Measurements from ENCODE around the gene STX1A.
A peak's percentile ranks its signal among the peaks of the same experiment; 100 is the strongest.

Gene STX1A

DNA sequence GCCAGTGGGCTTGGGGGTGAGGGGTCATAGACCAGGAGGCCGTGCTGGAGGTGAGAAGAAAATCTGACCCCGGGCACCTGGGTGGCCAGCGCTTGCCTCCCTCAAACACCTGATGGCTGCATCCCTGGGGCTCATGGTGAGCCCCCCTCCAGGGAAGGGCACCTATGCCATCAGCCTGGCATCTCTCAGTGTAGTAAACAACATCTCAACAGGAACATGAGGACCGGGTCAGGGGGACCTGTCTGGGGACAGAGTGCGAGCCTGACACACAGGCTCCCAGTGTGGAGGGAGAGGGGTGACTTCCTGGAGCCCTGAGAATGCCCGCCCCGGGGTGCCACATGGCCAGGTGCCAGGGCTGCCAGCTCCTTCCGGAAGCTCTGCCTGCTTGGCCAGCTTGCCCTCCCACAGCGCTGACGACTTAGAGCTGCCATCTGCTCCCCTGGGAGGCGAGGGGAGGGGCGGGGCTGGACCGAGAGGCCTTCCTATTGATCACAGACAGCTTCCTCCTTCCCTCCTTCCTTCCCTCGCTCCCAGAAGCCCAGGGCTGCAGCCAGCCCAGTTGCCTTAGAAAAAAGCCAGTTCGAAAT, 12.3 kb downstream of the STX1A start:
- no peak for DNase-seq (ENCODE audit: low spot score)

DNA sequence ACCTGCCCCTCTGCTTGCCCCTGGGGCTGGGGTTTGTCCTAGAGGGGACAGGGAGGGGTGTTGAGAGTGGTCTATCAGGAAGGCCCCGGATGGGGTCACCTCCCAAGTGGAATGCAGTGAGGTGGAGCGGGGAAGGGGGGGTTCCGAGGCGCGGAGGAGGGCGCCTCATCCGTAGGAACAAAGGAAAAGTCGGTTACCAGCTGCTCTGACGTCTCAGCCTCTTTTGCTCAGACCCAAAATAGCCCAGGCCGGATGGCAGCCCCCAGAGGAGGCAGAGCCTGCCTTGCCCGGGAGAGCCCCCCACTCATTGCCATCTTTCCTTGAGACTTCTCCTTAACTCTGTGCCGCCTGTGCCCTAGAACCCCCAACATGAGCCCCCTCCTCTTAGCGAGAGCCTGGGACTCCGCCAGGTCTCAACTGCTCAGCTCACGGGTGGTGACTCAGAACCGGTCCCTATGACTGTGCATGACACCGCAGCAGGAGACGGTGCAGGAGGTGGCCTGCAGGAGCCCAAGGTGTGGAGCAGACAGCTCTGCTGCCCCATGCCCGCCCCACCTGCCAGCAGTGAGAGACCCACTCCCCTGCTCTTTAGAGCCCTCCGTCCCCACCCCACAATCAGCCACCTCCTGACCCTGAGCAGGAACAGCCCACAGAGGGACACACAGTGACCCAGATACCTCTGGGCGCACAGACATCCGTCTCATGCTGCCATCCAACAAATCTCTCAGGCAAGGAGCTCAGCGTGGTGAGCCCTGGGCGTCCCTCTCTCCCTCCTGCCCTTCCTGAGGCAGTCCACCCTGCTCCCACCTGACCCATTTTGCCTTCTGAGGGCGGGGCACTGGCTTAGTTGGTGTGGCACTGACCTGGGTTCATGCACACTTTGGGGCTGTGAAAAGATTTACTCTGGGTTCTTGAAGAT, 13.1 kb downstream of the STX1A start:
- DNase-seq (ENCODE audit: low spot score), result no peak

DNA sequence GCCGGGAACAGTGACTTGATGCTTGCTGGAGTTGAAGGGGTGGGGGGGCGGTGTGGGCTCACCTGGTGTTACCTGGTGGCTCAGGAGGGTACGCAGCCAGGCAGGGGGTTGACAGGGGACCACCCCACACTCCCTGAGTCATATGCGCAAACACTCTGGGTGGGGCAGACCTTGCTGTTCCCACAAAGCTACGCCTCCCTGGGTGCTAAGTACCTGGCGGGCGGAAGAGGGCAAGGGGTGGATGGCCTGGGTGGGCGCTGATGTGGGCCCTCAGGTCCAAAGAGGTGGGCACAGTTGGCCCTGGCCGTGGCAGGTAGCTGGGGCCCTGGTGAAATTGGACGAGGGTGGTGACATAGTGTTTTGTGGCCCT, 13.9 kb downstream of the STX1A start:
- DNase-seq (ENCODE audit: low spot score), result no peak

DNA sequence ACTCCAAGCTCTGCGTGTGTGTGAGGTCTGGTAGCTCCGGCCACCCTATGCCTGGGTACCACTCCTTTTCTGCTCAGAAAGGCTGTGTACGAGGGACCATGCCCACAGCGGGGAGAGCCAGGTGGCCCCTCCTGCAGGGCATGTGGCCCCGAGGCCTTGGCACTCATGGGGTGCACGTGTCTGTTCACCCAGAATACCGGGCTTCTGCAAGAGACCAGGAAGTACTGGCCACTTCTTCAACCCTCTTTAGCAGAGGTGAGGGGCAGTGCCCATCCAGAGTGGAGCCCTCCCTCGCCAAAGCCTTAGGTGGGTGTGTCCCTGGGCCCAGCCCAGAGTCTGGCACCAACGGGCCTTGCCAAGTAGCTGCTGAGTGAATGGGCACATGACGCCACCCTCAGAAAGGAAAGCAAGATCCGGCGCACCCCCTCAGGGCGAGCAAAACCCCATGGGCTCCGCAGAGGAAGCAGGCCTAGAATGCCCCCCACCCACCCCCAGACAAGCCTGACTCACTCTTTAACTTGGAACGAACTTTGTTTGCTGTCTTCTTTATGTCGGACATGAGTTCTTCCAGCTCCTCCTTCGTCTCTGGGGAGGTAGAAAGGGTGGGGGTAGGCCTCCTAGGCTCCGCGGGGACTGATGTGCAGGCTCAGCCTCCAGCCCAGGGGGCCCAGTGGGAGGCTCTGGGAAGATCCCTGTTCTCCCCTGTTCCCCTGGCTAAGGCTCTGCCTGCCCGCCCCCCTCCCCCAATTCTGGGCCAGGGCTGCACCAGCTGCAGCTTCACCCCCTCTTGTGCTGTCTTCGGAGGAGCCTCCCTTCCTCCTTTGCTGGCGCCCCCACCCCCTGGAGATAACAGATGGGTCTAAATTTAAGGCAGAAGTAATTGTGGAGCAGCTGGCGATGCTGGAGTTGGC, 14.6 kb downstream of the STX1A start:
- DNase-seq (ENCODE audit: low spot score), result no peak

DNA sequence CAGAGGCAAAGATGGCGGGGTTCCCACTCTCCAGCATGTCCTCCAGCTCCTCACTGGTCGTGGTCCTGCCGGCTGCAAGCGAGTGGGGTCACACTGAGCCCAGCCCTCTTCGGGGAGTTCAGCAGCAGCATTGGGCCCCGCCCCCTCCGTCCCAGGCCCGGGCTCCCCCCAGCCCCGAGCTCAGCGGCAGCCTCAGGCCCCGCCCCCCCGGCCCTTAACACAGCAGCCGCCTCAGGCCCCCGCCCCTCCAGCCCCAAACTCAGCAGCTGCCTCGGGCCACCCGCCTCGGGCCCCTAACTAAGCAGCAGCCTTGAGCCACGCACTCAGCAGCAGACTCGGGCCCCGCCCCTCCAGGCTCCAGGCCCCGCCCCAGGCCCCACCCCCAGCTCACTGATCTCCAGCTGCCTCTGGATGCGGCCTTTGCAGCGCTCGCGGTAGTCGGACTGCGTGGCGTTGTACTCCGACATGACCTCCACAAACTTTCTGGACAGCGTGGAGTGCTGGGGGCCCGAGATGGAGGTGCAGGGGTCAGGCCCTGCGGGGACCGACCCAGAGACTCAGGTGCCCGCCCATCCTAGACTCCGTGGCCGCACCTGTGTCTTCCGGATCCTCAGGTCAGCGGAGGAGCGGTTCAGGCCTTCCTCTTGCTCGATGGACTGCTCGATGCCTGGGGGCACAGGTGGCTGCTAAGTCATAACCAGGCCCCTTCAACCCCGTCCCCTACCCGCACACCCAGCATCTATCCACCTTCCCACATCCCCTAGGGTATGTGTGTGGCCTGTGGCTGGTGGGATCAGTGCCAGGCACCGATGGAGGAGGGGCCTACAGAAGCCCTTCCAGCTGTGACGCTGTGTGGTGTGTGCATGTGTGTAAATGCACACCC, 15.5 kb downstream of the STX1A start:
- DNase-seq (ENCODE audit: low spot score), result peak; percentile 58

DNA sequence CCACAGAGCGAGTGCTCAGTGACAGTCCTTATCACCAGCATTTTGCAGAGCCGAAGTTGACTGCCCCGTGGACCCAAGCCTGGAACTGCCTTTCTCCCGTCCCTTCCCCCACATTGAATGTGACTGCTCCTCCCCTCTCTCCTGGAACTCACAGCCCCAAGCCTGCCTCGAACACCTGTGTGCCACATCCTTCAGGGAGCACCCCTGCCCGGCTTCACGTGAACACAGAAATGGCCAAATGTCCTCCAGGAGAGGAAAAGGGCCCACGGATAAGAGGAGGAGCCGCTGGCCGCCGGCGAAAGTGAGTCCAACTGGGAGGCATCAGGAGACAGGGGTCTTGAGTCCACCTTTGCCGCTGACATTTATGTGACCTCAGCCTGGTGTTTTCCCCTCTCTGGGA, 16.2 kb downstream of the STX1A start:
- no peak for DNase-seq (ENCODE audit: low spot score)

DNA sequence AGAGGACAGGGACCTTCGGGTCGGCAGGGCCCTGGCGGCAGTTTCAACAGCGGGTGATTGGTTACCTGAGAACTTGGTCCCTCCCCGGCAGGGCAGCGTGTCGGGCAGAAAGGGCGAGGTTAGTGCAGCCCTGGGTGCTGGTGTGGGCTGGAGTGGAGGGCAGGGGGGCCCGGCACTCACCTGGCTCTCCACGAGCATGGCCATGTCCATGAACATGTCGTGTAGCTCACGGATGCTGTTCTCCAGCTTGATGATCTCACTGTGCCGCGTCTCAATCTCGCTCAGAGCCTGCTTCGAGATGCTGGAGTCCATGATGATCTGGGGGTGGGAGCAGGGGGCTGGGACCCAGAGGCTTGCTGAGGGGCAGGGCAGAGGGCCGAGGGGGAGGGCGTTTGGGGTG, 16.8 kb downstream of the STX1A start:
- no peak for DNase-seq (ENCODE audit: low spot score)

DNA sequence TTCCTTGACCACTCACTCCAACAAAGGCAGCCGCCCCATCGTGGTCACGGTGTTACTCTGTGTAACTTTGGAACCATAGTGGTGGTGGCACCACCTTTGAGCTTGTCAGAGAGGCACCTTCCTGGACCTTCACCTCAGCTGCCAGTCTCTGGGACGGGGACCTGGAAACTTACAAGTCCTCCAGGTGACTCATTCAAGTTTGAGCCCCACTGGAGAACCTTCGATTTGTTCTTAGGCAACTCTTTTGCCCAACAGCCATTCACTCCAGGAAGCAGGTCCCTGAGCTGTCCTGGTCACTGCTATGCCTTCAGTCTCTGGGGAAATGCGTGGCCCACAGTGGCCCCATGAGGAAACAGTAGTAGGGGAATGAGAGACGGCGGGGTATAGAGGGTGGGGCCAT, 17.2 kb downstream of the STX1A start:
- no peak for DNase-seq (ENCODE audit: low spot score)

DNA sequence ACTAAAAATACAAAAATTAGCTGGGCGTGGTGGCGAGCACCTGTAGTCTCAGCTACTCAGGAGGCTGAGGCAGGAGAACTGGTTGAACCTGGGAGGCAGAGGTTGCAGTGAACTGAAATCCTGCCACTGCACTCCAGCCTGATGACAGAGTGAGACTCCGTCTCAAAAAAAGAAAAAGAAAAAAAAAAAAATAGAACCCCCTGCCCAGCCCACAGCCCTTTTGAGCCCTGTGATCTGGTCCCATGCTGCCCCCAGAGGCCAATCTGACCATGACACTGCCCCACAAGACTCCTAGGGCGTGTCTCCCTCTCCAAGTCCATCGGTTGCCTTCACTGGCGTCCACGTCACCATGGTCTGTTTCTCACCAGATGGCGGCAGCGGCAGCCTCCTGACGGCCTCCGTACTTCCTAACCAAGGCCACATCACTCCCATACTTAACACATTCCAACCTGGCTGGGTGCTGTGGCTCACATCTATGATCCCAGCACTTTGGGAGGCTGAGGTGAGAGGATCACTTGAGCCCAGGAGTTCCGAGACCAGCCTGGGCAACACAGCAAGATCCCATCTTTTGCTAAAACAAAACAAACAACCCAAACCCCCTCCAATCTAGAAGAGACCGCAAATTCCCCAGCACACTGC, 18.0 kb downstream of the STX1A start:
- DNase-seq (ENCODE audit: low spot score), result peak; percentile 74

DNA sequence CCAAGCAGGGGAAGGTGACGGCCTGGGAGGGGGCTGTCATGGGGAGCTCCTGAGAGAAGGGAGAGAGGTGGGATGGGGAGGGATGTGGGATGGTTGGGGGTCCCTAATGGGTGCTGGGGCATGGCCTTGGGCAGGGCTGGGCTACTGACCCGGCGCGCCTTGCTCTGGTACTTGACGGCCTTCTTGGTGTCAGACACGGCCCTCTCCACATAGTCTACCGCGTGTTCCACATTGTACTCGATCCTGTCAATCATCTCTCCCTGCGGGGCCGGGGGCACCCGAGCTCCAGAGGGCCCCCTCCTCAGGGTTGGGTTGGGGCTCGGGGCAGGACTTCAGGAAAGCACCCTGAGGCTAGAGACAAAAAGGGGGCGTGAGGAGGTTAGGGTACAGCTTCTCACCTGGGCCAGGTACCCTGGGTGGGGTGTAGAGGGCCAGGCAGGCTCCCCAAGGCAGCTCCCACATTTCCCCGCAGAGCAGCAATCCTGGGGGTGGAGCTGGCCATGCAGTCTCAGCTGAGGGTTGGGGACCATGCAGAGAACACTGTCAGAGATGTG, 18.8 kb downstream of the STX1A start:
- DNase-seq (ENCODE audit: low spot score), result no peak

DNA sequence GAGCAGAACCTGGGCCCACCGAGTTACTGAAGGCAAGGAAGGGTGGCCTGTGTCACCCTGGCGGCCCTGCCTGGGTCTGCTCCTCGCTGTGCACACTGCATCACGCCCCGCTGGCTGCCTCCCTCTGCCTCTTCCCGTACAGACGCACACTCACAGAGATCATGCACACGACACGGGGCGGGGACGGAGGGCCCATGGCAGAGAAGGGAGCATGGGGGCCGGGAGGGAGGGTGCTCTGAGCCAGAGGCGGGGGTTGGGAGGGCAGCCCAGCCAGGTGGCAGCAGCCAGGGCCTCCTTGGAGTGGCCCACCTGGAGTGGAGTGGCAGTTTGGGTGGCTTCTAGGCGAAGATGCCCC, 19.4 kb downstream of the STX1A start:
- DNase-seq (ENCODE audit: low spot score), result no peak

DNA sequence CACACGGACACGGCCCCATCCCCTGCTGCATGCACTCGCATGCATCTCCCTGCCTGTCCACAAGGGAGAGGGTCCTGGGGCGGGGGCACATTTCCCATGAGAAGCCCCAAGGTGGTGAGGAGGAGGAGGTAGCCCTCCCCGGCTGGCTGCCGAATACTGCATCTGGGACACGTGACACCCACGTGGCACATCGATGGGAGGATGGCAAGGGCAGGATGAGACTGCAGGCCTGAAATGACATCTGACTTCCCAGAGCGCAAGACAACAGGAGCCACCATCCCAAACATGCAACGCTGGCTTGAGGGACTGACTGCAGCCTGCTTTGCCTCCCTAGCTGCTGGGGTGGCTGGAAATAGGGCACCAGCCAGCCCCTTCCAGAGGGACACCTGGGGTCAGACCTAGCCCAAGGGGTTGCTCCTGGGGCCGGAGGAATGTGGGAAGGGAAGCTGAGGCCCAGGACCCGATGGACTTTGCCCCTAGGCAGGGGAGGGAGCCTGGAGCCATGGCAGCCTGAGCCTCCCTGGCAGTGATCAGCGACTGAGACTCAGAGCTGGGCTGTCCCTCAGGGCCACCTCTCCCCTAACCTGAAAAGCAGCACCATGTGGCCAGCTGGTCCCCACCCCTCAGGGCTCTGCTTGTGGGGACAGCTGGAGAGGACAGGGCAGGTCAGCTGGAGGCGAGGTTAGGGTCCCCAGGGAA, 19.9 kb downstream of the STX1A start:
- DNase-seq (ENCODE audit: low spot score), result no peak

DNA sequence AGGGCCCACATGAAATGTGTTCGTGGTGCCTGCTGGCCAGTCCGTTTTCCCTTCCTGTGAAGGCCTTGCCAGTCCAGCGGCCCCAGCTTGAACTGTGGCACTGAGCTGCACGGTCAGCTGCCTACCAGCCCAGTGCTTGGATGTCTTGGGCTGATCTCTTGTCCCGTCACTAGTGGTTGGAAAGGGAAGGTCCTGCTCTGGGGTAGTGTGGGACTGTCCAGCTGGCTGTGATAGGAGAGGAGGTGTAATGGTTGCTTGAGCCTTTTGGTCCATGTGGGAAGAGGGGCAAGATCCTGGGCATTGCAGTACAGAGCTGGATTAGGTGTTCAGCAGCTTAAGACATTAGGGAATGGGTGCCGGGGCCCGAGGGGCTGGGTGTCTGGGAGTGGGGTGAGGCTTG, 21.1 kb downstream of the STX1A start:
- no peak for DNase-seq (ENCODE audit: low spot score)

DNA sequence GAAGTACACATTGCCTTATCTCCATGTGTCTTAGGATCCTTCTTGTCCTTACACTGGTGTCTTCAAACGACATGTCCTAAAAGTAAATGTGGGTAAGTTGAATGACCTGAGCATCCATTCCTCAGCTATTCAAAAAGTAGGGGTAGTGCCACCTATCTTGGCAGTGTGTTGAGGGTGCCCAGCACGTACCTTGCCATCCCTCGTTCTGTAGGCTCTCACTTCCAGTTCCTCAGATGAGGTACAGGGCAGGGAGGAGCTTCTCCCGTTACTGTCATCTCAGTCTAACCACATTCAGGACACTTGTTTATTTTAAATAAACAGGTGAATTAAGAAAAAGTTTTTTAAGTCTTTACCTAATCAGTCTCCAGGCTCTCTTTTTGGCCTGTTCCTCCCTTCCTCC, 23.1 kb downstream of the STX1A start:
- DNase-seq (ENCODE audit: low spot score), result no peak

DNA sequence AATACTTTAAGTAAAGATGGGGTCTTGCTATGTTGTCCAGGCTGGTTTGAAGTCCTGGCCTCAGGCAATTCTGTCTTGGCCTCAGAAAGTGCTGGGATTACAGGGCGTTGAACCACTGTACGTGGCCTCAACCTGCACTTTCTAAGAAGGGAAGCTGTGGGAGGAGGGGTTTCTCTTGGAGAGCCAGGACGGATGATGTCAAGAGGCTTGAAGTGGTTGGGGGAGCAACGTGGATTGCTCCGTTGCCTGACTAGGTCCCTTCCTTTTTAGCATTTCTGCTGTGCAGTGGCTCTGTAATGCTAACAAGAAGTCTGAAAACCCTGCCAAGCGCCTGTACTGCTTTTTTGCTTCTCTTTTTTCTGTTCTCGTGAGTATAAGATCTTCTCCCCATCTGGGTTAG, 28.8 kb downstream of the STX1A start:
- no peak for DNase-seq (ENCODE audit: low spot score)

DNA sequence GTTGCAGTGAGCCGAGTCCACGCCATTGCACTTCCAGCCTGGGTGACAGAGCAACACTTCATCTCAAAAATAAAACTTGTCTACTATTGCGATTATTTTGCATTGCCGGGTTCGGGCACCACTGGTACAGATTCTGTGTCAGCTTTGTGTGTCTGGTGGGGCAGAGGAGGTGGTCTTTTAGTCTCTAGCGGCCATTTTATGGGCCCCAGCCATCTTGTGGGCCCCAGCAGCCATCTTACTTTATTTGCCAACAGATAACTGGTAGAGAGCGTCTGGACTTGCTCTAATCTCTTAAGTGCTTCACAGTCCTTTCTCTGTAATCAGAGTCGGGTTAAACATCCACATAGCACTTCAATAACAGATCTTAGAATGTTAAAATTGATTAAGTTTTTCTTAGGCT, 31.2 kb downstream of the STX1A start:
- DNase-seq (ENCODE audit: low spot score), result no peak

DNA sequence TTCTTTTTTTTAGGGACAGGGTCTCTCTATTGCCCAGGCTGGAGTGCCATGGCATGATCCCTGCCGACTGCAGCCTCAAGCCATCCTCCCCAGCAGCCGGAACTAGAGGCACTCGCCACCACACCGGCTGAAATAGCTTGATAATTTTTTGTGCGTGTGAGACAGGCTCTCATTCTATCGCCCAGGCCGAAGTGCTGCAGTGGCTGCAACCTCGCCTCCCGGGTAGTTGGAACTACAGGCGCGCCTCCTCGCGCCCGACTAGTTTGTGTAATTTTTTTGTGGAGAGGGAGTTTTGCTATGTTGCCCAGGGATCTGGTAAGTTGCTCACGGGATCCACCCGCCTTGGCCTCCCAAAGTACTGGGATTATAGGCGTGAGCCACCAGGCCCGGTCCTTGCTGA, 34.2 kb downstream of the STX1A start:
- DNase-seq (ENCODE audit: low spot score), result no peak

DNA sequence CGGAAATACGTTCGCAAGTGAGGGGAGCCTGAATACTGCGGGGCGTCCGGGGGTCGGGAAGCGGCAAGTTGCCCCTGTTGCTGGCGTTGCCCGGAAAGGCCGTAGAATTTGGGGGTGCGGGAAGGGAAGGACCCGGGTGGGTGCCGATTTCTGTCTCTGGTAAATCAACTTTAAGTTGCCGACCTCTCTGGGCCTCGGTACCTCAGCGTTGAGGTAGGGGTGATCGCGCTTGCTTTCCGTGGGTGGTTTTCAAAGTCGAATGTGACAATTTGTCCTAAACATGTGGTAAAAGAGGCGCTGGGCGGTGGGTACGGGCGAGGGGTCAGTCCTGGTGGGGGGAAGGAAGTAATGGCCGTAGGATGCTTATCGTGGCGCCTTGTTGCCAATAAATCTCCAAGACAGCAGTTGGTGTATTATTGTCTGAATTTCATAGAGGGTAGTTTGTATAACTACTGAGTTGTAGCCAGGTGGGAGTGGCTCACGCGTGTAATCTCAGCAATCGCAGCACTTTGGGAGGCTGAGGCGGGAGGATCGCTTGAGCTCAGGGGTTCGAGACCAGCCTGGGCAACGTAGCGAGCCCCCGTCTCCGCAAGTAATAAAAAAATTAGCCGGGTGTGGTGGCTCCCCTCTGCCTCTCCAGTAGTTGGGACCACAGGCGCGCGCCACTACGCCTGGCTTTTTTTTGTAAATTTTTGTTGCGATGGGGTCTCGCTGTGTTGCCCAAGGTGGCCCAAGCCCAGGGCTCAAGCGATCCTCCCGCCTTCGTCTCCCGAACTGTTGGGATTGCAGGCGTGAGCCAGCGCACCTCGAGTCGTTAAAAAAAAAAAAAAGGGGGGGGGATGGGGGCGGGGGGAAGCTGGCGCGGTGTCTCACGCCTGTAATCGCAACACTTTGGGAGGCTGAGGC, 35.4 kb downstream of the STX1A start:
- DNase-seq (ENCODE audit: low spot score), result no peak

DNA sequence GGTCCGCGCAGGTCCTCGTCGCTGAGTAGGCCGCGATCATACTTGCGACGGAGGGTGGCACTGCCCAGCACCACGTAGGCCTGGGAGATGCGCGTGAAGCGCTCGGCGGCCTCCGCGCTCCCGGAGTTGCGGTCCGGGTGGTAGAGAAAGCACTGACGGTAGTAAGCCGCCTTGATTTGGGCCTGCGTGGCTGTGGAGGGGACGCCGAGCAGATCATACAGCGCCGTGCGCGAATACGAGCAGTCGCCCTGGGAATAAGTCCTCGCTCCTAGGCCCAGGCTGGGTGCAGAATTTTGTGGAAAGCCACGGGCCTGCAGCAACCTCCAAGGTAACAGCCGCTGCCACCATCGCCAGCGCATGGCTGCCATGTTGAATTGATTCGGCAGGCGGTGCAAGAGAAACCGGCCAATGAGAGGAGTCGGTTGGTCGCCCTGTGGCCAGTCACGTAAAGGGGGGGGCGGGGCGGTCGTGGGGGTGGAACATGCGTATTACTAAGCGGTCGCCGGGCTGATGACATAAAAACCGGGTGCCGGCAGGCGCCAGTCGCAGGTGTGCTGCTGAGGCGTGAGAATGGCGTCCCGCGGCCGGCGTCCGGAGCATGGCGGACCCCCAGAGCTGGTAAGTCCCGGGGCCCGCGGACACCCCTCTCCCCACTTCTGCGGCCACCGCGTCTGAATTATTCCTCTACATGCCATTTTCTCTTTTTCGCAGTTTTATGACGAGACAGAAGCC, 36.2 kb downstream of the STX1A start, which contains the start of the genes BUD23 and DNAJC30:
TSS of gene BUD23 (plus strand) at position 542 of the 732 bp plus-strand sequence. CDS start at position 571, 29 bp downstream.
TSS of gene DNAJC30 (minus strand) at position 398 of the 732 bp plus-strand sequence. CDS start at position 368, 30 bp downstream.
- peak; percentile 99 for DNase-seq (ENCODE audit: low spot score)
